ENCODE results near the gene ADIPOQ.
"Not testable (repeated sequence)": the region's sequence is repeated elsewhere in the genome, so short reads cannot be mapped to it uniquely, and the experiment has no call there.

Gene ADIPOQ

GRCh38 chr3:186826410-186826975, 16.0 kb upstream of the ADIPOQ start:
- no peak for DNase-seq (ENCODE audit: low read depth, low spot score)

GRCh38 chr3:186826976-186827857, 15.3 kb upstream of the ADIPOQ start:
- DNase-seq (ENCODE audit: low read depth, low spot score): peak; percentile 67

- DNase-seq (ENCODE audit: low read depth, low spot score): no peak
Measured at GRCh38 chr3:186828340-186828739, 14.2 kb upstream of the ADIPOQ start.

- DNase-seq (ENCODE audit: low read depth, low spot score): no peak
Measured at GRCh38 chr3:186831798-186832197, 10.7 kb upstream of the ADIPOQ start.

GRCh38 chr3:186832276-186832675, 10.2 kb upstream of the ADIPOQ start:
- no peak for DNase-seq (ENCODE audit: low read depth, low spot score)

GRCh38 chr3:186839874-186840641, 2.5 kb upstream of the ADIPOQ start:
- no peak for DNase-seq (ENCODE audit: low read depth, low spot score)

GRCh38 chr3:186841620-186842019, 890 bp upstream of the ADIPOQ start:
- no peak for DNase-seq (ENCODE audit: low read depth, low spot score)

- no peak for DNase-seq (ENCODE audit: low read depth, low spot score)
Measured at GRCh38 chr3:186843039-186843432, 526 bp downstream of the ADIPOQ start.

GRCh38 chr3:186844908-186845307, 2.4 kb downstream of the ADIPOQ start:
- DNase-seq (ENCODE audit: low read depth, low spot score): no peak

- DNase-seq (ENCODE audit: low read depth, low spot score): no peak
Measured at GRCh38 chr3:186845756-186846155, 3.2 kb downstream of the ADIPOQ start.

- DNase-seq (ENCODE audit: low read depth, low spot score): no peak
Measured at GRCh38 chr3:186847437-186847836, 4.9 kb downstream of the ADIPOQ start.

- DNase-seq (ENCODE audit: low read depth, low spot score): no peak
Measured at GRCh38 chr3:186849374-186849975, 7.0 kb downstream of the ADIPOQ start.

GRCh38 chr3:186851835-186852234, 9.3 kb downstream of the ADIPOQ start:
- not testable (repeated sequence) for DNase-seq (ENCODE audit: low read depth, low spot score)

GRCh38 chr3:186852994-186853393, 10.5 kb downstream of the ADIPOQ start:
- no peak for DNase-seq (ENCODE audit: low read depth, low spot score)

- DNase-seq (ENCODE audit: low read depth, low spot score): no peak
Measured at GRCh38 chr3:186854146-186854545, 11.6 kb downstream of the ADIPOQ start.

- DNase-seq (ENCODE audit: low read depth, low spot score): no peak
Measured at GRCh38 chr3:186854954-186855353, 12.4 kb downstream of the ADIPOQ start.

GRCh38 chr3:186857743-186858142, 15.2 kb downstream of the ADIPOQ start:
- no peak for DNase-seq (ENCODE audit: low read depth, low spot score)

- DNase-seq (ENCODE audit: low read depth, low spot score): not testable (repeated sequence)
Measured at GRCh38 chr3:186865215-186865853, 22.8 kb downstream of the ADIPOQ start.

- not testable (repeated sequence) for DNase-seq (ENCODE audit: low read depth, low spot score)
Measured at GRCh38 chr3:186866095-186866494, 23.6 kb downstream of the ADIPOQ start.

GRCh38 chr3:186869253-186870100, 27.0 kb downstream of the ADIPOQ start:
- no peak for DNase-seq (ENCODE audit: low read depth, low spot score)

Measured in activated naive CD8-positive, alpha-beta T cell treated with anti-CD3 and anti-CD28 coated beads, Interleukin-2, amount 50 U/mL, for 16 hours (primary cell).